ENCODE measurements around the gene PLEKHH3.

The PLEKHH3 gene

DNA sequence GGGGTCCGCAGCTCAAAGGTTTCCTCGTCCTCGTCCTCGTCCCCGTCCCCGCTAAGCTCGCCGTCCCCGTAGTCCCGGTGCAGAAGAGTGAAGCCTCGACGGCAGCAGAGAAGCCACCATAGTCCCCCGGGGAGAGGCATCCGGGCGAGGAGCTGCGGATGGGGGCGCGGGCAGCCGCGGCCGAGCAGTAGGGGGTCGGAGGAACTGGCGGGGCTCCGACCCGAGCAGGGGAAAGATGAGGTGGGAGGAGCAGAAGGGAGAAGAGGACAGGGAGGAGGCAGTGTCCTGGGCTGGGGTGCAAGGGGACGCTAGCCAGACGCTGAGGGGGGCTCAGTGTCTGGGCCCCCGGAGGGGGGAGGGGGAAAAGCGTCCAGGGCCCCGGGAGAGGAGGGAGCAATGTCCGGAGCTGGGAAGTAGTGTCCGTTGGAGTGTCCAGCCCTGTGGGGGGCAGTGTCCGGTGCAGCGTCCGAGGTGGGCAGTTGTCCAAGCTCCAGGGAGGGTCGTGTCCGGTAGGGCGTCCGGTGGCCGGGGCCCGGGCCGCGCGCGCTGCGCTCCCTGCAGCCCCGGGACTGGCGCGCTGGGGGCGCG, at the start of gene PLEKHH3:
Gene PLEKHH3, minus strand, starts transcription at position 571 of the 588 bp plus-strand sequence. Its CDS starts 431 bp downstream, at position 140.
- DNase-seq (ENCODE audit: low read depth in 1 of 2, low spot score in 1 of 2): no peak

- no peak for DNase-seq (ENCODE audit: low read depth in 1 of 2, low spot score in 1 of 2)
Observed at GRCh38 chr17:42725143-42725542, 48.3 kb upstream of the PLEKHH3 start.

DNA sequence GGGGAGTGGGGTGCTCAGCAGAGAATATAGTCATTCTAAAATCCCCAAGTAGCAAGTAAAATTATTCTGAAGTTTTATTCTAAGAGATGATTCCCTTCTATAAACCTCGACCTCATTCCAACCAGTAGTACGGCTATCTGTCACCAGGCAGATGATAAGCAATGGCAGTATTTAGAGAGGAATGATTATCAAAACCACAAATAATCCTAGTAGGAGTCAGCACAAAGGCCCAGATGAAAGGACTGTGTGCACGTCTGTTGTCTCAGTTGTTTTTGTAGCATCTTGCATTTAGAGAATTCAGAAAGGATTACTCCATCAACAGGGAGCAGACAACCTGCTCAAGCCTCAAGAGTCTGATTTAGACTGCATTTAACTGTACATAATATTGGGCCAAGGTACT, 46.8 kb upstream of the PLEKHH3 start:
- DNase-seq (ENCODE audit: low read depth in 1 of 2, low spot score in 1 of 2): no peak

GRCh38 chr17:42720996-42721583, 44.3 kb upstream of the PLEKHH3 start:
- no peak for DNase-seq (ENCODE audit: low read depth in 1 of 2, low spot score in 1 of 2)

DNA sequence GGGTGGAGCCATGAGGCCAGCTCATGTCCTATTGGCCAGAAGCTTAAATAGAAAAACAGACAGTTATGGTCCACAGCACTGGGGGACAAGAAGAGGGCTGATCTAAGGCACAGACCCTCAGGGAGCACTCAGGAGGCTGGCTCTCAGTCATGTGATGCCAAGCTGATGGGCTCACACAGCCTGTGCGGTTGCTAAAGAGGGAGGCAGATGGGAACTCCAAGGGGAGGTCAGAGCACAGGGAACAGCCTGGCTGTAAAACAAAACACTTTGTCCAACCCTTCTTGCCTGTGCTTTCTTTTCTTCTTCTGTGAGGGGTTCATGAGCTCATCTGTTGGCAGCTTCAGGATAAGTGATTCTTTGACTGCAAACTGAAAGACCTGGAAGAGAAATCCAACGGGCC, 32.8 kb upstream of the PLEKHH3 start:
- no peak for DNase-seq (ENCODE audit: low read depth in 1 of 2, low spot score in 1 of 2)

DNA sequence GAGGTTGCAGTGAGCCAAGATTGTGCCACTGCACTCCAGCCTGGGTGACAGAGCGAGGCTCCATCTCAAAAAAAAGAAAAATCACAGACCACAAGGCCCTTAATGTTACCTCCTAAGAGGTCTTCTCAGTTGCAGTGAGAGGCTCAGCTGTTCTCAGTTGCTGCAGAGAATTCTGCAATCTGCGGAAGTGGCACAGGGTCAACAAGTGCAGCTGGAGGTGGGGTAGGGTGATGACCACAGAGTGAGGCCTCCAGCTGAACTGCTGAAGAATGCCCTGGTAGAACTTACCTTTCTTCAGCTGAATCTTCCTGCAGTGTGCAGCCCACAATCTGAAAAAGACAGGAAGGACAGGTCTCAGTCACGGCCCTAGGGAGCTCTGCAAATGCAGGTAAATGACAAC, 31.8 kb upstream of the PLEKHH3 start:
- DNase-seq (ENCODE audit: low read depth in 1 of 2, low spot score in 1 of 2): no peak

DNA sequence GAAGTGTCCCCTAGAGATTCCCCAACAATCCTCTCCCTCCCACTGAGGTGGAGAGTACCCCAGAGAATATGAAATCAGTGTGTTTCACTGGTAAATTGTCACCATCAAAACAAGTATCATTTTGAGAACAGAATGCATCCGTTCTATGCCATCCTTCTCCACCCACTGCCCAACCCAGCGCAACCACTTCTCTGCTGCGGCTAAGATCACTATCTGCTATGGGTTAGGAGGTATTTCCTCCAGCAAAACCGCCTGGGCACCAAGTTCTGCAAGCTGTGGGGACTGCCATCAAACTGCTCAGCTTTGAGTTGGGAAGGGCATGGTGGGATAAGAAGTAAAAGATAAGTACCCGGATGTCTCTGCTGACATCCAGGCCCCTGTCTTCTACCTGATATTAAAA, 29.9 kb upstream of the PLEKHH3 start:
- DNase-seq (ENCODE audit: low read depth in 1 of 2, low spot score in 1 of 2): peak in 1 of 2 donors; percentile 28

DNA sequence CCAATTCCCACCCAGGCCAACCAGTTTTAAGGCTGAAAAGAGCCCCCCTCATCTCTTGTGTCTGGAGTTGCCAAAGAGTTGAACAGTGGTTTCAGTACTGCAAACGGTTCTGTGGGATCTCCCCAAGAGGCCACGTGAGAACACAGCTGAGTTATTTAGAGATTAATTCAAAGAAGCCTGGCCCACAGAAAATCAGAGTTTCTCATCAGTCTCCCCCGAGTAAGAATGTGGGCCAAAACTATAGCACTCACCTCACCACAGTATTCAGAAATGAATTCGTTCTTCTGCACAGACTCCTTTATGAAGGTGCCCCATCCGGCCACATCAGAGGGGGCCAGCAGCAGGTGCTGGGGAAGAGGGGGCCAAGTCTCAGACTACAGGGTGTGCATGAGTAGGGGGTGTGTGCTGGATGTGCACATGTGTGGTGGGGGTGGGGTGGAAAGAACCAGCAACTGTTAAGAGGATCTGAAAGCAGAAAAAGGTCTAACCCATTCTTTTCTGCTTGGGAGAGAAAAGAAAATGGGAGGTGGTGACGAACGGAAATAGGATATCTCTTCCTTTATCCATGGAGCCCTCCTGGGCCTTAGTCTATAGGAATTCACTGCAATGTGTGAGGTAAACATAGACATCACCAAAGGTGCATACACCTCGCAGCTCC, 28.2 kb upstream of the PLEKHH3 start:
- no peak for DNase-seq (ENCODE audit: low read depth in 1 of 2, low spot score in 1 of 2)

- DNase-seq (ENCODE audit: low read depth in 1 of 2, low spot score in 1 of 2): no peak
Observed at GRCh38 chr17:42704490-42704836, 27.7 kb upstream of the PLEKHH3 start.

GRCh38 chr17:42702446-42702845, 25.7 kb upstream of the PLEKHH3 start:
- DNase-seq (ENCODE audit: low read depth in 1 of 2, low spot score in 1 of 2): no peak

DNA sequence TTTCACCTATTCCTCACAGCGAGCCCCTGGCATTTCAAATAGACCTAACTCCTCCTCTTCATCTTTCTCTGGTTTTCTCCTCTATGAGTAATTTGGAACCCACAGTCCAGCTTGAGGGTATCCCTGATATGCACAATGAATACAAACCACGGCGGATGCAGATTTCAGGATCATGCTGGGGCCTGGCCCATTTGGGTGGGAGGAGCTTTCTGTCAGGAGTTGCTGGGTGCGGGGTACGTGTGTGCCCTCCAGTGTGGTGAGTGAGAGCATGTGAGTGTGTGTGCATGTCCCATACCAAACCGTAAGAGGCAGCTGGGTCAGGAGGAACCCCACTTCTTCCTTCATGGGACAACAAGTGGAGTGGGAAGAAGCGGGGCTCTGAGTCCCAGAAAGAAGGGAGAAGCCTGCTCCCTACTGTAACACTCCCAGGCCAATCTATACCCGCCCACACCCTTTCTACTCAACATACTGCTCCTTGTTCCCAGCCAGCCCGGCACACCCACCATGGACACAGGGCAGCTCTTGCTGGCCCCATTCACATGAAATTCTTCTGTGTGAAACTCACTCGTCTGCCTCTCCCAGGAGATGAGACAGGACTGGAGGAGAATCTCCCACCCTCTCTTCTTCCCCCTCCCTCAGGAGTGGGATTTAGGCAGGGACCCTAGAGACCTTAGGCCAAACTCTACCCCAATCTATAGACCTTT, 23.9 kb upstream of the PLEKHH3 start:
- no peak for DNase-seq (ENCODE audit: low read depth in 1 of 2, low spot score in 1 of 2)

DNA sequence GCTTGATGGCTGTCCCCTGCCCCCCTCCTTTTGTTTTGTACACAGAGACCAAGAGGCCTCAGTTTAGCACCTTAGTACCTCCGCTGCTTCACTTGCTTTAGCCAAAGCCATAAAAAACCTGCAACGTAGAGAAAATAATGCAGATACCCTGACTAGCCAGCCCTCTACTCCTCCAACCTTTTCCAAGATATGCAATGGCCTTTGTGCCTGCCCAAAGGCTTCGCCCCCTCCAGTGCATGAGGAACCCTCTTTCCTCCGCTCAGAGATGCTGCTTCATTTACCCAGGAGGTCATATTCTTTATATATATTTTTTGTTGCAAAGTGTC, 22.6 kb upstream of the PLEKHH3 start:
- DNase-seq (ENCODE audit: low read depth in 1 of 2, low spot score in 1 of 2): no peak

GRCh38 chr17:42698736-42699414, 22.1 kb upstream of the PLEKHH3 start:
- DNase-seq (ENCODE audit: low read depth in 1 of 2, low spot score in 1 of 2): no peak

DNA sequence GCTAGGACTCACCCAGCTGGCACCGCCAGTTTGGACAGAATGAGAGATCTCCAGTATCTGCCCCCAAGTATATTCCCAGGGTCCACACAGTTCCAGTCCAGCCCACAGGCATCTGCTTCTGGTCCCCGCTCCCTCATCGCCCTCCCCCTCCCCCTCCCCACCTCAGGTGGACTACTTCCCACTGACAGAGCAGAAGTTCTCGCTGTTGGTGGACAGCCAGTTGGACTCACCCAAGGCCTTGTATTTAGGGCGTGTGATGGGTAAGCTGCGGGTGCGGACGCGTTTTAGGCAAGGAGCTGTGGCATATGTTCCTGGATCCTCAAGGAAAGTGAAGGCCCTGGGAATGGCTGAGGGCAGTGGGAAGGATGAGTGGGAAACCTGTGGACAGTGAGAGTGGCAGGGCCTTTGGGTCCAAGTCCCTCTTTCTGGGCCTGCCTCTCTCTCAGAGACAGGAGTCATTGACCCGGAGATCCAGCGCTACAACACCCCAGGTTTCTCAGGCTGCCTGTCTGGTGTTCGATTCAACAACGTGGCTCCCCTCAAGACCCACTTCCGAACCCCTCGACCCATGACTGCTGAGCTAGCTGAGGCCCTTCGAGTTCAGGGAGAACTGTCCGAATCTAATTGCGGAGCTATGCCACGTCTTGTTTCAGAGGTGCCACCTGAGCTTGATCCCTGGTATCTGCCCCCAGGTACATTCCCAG, 20.5 kb upstream of the PLEKHH3 start:
- no peak for DNase-seq (ENCODE audit: low read depth in 1 of 2, low spot score in 1 of 2)

GRCh38 chr17:42695500-42695899, 18.7 kb upstream of the PLEKHH3 start:
- DNase-seq (ENCODE audit: low read depth in 1 of 2, low spot score in 1 of 2): no peak

DNA sequence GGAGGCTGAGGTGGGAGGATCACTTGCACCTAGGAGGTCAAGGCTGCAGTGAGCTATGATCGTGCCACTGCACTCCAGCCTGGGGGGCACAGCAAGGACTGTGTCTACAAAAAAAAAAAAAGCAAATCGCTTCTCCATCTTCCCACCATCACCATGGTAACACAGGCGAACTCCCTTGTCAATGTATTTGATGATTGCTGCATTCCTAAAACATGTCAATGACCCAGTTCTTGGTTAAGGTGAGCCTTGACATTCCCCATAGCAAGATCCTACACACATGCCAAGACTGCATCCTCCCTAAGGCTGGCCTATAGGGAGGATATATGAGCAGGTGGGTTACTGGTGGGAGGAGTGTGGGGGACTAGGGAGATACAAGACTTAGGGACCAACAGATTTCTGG, 17.7 kb upstream of the PLEKHH3 start:
- DNase-seq (ENCODE audit: low read depth in 1 of 2, low spot score in 1 of 2): no peak

DNA sequence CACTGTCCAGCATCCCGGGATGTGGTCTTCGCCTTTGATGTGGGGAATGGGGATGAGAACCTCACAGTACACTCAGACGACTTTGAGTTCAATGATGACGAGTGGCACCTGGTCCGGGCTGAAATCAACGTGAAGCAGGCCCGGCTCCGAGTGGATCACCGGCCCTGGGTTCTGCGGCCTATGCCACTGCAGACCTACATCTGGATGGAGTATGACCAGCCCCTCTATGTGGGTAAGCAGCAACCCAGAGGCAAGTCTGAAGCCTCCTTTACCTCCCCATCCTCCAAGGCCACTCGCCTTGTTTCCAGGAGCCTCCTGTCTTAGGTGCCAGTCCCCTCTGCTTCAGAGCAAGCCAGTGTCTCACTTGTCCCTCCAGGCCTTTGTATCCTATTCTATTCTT, 15.7 kb upstream of the PLEKHH3 start:
- no peak for DNase-seq (ENCODE audit: low read depth in 1 of 2, low spot score in 1 of 2)

DNA sequence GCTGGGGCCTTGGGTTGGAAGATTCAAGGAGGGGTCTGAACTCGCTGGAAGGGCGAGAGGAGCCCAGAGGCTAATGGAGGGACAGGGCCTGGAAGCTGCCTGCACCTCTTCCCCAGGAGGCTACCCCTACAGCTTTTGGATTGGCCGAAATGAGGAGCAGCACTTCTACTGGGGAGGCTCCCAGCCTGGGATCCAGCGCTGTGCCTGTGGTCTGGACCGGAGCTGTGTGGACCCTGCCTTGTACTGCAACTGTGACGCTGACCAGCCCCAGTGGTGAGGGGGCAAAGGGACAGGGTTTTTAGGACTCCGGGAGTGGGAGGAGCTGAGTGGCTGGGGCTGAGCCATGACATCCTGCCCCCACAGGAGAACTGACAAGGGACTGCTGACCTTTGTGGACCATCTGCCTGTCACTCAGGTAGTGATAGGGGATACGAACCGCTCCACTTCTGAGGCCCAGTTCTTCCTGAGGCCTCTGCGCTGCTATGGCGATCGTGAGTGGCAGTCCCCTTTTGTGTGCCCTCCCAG, 14.3 kb upstream of the PLEKHH3 start:
- no peak for DNase-seq (ENCODE audit: low read depth in 1 of 2, low spot score in 1 of 2)

GRCh38 chr17:42690596-42690995, 13.8 kb upstream of the PLEKHH3 start:
- DNase-seq (ENCODE audit: low read depth in 1 of 2, low spot score in 1 of 2): no peak

- no peak for DNase-seq (ENCODE audit: low read depth in 1 of 2, low spot score in 1 of 2)
Observed at GRCh38 chr17:42687707-42688320, 11.0 kb upstream of the PLEKHH3 start.
